Right forelimb (tissue), 1 donor: ENCODE results near the gene NXNL1.
"Not testable (repeated sequence)": the region's sequence is repeated elsewhere in the genome, so short reads cannot be mapped to it uniquely, and the experiment has no call there.

Experiments used
- DNase-seq: peaks from one replicate; pipeline ENCODE4 v3.0.0-alpha.2; 2018

Gene NXNL1, protein sequence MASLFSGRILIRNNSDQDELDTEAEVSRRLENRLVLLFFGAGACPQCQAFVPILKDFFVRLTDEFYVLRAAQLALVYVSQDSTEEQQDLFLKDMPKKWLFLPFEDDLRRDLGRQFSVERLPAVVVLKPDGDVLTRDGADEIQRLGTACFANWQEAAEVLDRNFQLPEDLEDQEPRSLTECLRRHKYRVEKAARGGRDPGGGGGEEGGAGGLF

DNA sequence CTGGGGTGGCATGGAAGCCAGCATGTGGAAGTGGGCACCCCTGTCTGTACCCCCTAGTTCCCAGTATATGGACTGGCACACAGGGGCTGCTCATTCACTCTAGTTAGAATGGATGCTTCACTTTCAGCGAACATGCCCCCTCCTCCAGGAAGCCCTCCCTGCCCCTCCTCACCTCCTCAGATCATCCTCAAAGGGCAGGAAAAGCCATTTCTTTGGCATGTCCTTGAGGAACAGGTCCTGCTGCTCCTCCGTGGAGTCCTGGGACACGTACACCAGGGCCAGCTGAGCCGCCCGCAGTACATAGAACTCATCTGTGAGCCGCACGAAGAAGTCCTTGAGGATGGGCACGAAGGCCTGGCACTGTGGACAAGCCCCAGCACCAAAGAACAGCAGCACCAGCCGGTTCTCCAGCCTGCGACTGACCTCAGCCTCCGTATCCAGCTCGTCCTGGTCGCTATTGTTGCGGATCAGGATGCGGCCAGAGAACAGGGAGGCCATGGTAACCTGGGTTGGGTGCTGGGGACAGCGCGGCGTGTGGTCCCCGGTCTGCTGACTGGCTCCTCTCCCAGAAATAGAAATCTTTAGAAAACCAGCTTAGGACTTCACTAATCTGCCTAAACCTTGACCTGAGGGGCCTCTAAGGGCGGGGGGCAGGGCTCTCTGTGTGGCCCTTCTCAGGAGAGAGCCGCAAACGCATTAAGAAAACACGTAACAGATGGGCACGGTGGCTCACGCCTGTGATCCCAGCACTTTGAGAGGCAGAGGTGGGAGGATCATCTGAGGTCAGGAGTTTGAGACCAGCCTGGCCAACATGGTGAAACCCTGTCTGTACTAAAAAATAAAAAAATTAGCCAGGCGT is at the start of gene NXNL1:
Gene NXNL1, minus strand, starts transcription at position 555 of the 859 bp plus-strand sequence. Its CDS starts 57 bp downstream, at position 498.
- no peak for DNase-seq

DNA sequence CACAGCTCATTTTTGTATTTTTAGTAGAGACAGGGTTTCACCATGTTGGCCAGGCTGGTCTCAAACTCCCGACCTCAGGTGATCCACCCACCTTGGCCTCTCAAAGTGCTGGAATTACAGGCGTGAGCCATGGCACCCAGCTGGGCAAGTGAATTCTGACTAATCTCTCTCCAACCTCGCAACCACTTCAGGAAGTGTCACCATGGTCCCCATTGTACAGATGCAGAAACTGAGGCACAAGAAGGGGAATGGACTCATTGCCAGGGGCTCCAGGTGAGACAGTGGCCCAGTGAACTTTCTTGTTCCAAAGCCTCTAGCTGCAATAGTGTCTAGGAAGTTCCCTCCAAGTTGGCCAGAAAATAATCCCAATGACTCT is 47.8 kb upstream of the NXNL1 start:
- not testable (repeated sequence) for DNase-seq

GRCh38 chr19:17506745-17507144 is 46.0 kb upstream of the NXNL1 start:
- no peak for DNase-seq

- DNase-seq = no peak
Observed at GRCh38 chr19:17505223-17505622, 44.5 kb upstream of the NXNL1 start.

DNA sequence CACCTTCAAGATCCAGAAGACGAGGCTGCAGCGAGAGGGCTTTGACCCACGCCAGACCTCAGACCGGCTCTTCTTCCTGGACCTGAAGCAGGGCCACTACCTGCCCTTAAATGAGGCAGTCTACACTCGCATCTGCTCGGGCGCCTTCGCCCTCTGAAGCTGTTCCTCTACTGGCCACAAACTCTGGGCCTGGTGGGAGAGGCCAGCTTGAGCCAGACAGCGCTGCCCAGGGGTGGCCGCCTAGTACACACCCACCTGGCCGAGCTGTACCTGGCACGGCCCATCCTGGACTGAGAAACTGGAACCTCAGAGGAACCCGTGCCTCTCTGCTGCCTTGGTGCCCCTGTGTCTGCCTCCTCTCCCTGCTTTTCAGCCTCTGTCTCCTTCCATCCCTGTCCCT is 43.7 kb upstream of the NXNL1 start:
- no peak for DNase-seq

- no peak for DNase-seq
Observed at GRCh38 chr19:17504030-17504429, 43.3 kb upstream of the NXNL1 start.

GRCh38 chr19:17503240-17503639 is 42.5 kb upstream of the NXNL1 start:
- DNase-seq = no peak

DNA sequence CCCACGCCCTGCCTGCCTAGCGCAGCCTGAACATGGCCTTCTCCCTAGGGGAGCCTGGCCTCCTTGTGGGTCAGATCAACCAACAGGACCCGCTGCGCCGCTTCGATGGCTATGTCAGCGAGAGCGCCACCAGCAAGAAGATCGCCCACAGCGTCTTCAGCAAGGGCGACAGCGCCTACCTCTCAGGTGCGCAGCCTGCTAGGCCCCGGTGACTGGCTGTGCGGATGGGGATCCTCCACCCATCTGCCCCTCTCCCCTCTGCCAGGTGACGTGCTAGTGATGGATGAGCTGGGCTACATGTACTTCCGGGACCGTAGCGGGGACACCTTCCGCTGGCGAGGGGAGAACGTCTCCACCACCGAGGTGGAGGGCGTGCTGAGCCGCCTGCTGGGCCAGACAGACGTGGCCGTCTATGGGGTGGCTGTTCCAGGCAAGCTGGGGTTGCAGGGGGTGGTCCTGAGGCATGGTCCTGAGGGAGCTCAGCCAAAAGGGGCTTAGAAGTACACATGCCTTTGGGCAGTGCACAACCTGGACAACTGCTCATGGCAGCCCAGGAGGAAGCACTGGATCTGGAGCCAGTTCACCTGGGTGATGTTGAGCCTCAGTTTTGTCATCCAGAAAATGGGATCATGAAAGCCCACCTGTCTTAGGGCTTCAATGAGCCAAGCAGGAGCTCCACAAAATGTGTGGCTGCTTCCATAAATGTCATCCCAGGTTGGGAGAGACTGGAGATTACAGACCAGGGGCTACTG is 39.9 kb upstream of the NXNL1 start:
- DNase-seq = no peak

- no peak for DNase-seq
Observed at GRCh38 chr19:17499648-17500446, 39.1 kb upstream of the NXNL1 start.

- not testable (repeated sequence) for DNase-seq
Observed at GRCh38 chr19:17499025-17499424, 38.3 kb upstream of the NXNL1 start.

DNA sequence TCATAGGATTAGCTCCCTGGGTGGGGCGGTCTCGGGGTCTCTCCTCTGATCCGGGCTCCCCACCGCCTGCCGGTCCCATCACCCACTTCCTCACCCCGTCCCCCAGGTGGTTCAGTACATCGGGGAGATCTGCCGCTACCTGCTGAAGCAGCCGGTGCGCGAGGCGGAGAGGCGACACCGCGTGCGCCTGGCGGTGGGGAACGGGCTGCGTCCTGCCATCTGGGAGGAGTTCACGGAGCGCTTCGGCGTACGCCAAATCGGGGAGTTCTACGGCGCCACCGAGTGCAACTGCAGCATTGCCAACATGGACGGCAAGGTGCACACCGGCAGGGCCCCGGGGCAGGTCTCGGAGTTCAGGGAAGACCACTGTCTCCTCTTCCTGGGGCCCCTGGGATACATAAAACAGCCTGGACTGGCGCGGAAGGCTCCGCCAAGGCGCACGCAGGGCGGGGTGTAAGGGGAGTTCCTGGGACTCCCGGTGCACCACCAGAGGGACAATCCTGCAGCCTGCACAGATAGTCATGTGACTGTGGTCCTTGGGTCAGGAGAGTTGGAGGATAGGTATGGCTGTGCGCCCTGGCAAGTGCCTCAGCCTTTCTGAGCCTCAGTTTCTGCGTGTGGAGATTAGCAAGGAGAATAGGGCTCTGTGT is 36.5 kb upstream of the NXNL1 start:
- DNase-seq = no peak

- peak; percentile 80 for DNase-seq
Observed at GRCh38 chr19:17496337-17496997, 35.7 kb upstream of the NXNL1 start.

GRCh38 chr19:17495639-17496296 is 35.0 kb upstream of the NXNL1 start:
- no peak for DNase-seq

DNA sequence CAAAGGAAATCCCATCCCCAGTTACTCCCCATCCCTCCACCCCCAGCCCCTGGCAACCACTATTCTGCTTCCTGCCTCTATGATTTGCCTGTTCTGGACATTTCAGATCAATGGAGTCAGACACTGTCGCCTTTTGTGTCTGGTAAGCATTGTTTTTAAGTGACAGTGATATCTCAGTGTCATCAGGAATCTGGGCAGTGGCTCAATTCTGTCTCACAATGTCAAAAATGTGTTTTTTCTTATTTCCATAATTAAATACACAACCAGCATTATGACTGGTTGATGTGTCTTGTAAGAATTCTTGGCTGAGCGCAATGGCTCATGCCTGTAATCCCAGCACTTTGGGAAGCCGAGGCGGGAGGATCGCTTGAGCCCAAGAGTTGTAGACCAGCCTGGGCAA is 30.6 kb upstream of the NXNL1 start:
- no peak for DNase-seq

GRCh38 chr19:17490411-17490810 is 29.7 kb upstream of the NXNL1 start:
- no peak for DNase-seq

- no peak for DNase-seq
Observed at GRCh38 chr19:17489392-17490030, 28.8 kb upstream of the NXNL1 start.

GRCh38 chr19:17488593-17489391 is 28.1 kb upstream of the NXNL1 start:
- DNase-seq = no peak

- DNase-seq = no peak
Observed at GRCh38 chr19:17487284-17488121, 26.8 kb upstream of the NXNL1 start.
